ENCODE results near the gene POLR1A.

POLR1A gene

GRCh38 chr2:86065512-86065911, 40.2 kb downstream of the POLR1A start:
- DNase-seq, result no peak

GRCh38 chr2:86064006-86064405, 41.7 kb downstream of the POLR1A start:
- no peak for DNase-seq

- no peak for DNase-seq
Measured at GRCh38 chr2:86062043-86062442, 43.6 kb downstream of the POLR1A start.

- DNase-seq, result no peak
Measured at GRCh38 chr2:86056590-86057331, 48.9 kb downstream of the POLR1A start.

GRCh38 chr2:86055314-86055713, 50.4 kb downstream of the POLR1A start:
- no peak for DNase-seq

GRCh38 chr2:86054535-86055082, 51.1 kb downstream of the POLR1A start:
- DNase-seq, result no peak

- no peak for DNase-seq
Measured at GRCh38 chr2:86053166-86053565, 52.5 kb downstream of the POLR1A start.

GRCh38 chr2:86052676-86053075, 53.0 kb downstream of the POLR1A start:
- no peak for DNase-seq

GRCh38 chr2:86052265-86052664, 53.4 kb downstream of the POLR1A start:
- no peak for DNase-seq

- DNase-seq, result no peak
Measured at GRCh38 chr2:86050301-86050700, 55.4 kb downstream of the POLR1A start.

GRCh38 chr2:86049529-86049928, 56.2 kb downstream of the POLR1A start:
- no peak for DNase-seq

- peak in 2 of 51 donors; percentile 14 to 15 for DNase-seq
Measured at GRCh38 chr2:86048888-86049287, 56.8 kb downstream of the POLR1A start.

- DNase-seq, result no peak
Measured at GRCh38 chr2:86048383-86048701, 57.3 kb downstream of the POLR1A start.

- DNase-seq, result no peak
Measured at GRCh38 chr2:86047575-86048382, 57.9 kb downstream of the POLR1A start.

- DNase-seq, result no peak
Measured at GRCh38 chr2:86045541-86045940, 60.1 kb downstream of the POLR1A start.

- DNase-seq, result no peak
Measured at GRCh38 chr2:86044614-86045013, 61.1 kb downstream of the POLR1A start.

- no peak for DNase-seq
Measured at GRCh38 chr2:86044045-86044444, 61.6 kb downstream of the POLR1A start.

- DNase-seq, result no peak
Measured at GRCh38 chr2:86042256-86043168, 63.2 kb downstream of the POLR1A start.

- no peak for DNase-seq
Measured at GRCh38 chr2:86039963-86040655, 65.6 kb downstream of the POLR1A start.

- DNase-seq, result no peak
Measured at GRCh38 chr2:86039178-86039962, 66.3 kb downstream of the POLR1A start.

Measured in hypothalamus (tissue), 51 donors.